Stimulated activated CD8-positive, alpha-beta memory T cell treated with anti-CD3 and anti-CD28 coated beads, Interleukin-12 subunit alpha, Interleukin-12 subunit beta, amount 100 ng/mL, for 1 hour (primary cell): ENCODE measurements around the gene TRIM47.
"Not testable (repeated sequence)": the region's sequence is repeated elsewhere in the genome, so short reads cannot be mapped to it uniquely, and the experiment has no call there.

Experiments
- DNase-seq: peaks from one replicate; pipeline ENCODE4 v3.0.0-alpha.2; 2020; ENCODE audit warnings: low read depth

TRIM47 gene

DNA sequence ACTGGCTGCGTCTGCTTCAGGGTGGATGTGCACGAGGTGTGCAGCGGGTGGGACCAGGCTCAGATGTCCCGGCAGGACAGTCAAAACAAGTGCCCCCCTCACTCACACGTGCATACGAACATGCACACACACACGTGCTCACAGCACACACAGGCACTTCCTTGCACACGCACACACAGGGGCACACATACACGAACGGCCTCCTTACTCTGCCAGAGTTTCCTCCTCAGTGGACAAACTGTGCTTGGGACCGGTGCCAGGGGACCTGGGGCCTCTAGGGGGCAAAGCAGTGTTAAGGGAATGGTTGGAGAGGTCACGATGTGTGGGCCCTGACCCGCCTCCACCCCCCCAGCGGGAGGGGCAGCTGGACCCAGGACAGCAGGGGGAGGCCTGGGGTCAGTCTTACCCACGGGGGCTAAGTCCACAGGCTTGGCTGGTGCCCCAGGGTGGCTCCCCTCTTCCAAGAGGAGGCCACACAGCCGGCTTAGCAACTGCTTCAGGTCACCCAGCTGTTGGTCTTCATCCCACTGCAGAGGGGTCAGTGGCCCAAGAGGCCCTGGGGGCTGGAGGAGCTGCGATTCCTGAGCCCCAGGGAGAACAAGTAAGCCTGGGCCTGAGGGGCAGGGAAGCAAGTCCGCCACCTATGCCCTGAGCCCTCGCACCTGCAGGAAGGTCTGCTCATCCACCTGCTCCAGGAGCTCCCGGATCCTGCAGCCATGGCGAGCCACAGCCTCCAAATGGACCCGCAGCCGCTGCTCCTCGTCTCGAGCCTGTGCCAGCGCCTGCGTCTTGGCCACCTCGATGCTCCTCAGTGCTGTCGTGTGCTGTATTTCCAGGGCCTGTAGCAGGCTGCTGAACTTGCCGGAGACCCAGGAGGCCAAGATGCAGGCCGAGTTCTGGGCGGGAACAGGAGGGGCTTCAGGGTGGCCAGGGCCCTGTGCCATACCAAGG lies 13.5 kb upstream of the TRIM47 start:
- DNase-seq, result no peak

DNA sequence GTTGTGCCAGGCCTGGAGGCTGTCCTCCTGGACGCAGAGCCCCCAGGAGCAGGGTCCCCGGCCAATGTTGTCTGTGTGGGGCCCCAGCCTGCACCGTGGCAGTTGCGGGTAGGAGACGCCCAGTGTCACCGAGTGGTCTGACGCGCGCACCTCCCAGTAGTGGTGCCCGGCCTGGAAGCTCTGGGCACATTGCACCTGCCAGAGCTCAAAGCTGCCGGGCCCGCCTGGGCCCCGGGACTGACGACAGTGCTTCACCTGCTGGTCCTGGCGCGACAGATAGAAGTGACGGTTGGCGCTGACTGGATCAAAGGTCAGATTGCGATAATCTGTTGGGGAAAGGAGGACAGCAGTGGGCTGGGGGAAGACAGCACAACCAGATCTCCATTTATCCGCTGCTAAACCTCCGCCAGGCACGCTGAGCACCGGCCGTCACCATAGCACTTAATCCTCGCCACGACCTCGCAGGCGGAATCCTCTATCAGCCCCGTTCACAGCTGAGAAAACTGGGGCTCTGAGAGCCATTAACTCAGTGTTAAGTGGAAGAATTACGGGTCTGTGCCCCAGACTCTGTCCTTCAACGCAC lies 12.7 kb upstream of the TRIM47 start:
- DNase-seq, result no peak

DNA sequence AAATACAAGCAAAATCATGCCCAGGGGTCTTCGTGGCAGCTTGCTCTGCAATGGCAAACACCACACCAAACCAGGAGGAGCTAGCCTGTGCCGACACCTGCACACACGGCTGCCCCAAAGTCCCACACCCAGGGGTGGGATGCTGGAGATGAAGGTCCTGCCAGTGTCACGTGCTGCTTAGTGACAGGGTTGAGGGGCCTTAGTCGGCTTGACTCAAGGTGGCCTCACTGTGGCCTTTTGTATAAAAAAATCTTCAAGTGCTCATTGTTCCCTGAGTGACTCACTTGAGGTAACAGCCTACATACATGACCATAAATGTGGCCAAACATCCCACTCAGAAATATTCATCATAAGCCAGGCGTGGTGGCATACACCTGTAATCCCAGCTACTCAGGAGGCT lies 11.1 kb upstream of the TRIM47 start:
- no peak for DNase-seq

DNA sequence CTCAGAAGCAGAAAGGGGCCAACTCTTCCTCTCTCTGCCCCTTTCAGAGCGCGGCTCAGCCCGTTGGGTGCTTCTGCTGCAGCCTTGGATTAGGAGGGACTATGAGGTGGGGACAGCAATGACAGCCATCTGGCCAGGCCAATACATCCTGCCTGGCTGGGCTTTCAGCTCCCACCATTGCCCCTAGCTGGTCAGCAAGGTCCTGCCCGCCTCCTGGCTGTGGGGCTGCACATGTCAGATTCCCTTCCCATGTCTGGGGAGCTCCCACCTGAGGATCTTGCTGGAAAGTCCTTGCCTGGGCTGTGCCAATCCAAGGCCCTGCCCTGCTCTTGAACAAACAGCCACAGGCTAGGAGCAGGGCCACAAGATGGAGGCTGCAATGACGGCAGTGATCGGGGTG lies 10.1 kb upstream of the TRIM47 start:
- DNase-seq, result no peak

DNA sequence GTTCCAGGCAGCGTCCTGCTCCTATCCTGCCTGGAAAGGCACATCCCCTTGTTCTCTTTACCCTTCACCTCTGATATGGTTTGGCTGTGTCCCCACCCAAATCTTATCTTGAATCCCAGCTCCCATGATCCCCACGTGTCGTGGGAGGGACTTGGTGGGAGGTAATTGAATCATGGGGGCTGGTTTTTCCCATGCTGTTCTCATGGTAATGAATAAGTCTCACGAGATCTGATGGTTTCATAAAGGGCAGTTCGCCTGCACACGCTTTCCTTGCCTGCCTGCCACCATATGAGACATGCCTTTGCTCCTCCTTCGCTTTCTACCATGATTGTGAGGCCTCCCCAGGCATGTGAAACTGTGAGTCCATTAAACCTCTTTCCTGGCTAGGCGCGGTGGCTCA lies 7.5 kb upstream of the TRIM47 start:
- DNase-seq, result not testable (repeated sequence)

DNA sequence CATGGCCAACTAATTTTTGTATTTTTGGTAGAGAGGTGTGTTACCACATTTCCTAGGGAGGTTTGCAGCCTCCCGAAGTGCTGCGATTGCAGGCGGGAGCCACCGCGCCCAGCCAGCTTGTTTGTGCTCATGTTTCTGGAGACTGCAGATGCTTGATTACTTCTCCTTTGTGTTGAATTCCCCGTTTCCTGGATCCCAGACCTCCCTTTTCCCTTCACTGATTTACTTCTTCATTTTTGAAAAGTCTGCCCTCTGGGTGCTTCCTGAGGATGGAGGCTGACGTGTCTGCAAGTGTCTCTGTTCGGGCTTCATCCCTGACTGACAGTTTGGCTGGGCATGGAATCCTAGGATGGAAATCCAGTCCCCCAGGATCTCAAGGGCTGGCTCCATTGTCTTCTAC lies 7.0 kb upstream of the TRIM47 start:
- DNase-seq, result no peak

DNA sequence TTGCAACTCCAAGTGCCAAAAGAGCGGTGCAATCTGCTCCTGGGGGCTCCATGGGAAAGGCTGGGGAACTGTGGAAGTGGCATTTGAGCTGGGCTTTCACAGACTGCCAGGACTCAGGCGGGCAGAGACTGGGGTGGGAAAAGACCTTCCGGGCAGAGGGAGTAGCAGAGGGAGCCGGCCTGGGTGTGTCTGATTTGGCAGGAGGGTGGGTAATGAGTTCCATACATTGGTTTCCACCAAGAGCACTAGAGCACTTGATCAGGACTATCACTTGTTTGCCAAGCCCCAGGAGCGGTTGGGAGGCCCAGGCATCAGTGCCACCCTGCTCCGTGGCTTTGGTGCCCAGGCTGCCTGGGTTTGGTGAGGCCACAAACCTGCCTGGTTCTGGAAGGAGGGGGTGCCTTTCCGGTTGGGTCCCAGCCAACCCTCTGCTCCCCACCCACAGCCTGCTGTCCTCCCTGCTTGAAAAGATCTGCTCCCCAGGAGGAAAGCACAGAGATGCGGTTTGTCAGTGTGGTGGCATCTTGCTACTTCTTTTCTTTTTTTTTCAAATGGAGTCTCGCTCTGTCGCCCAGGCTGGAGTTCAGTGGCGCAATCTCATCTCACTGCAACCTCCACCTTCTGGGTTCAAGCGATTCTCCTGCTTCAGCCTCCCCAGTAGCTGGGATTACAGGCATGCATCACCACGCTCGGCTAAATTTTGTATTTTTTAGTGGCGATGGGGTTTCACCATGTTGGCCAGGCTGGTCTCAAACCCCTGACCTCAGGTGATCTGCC lies 3.5 kb upstream of the TRIM47 start:
- no peak for DNase-seq

DNA sequence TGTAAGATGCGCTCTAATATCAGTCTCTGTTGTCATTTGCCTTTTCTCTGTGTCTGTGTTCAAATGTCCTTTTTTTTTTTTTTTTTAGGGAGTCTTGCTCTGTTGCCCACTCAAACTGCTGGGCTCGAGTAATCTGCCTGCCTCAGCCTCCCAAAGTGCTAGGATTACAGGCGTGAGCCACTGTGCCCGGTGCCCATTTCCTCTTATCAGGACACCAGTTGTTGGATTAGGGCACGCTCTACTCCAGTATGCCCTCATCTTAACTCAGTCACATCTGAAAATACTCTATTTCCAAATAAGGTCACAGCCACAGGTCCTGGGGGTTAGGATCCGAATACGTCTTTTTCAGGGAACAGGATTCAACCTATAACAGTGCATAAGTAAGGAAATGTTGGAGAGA lies 1.9 kb upstream of the TRIM47 start:
- DNase-seq, result no peak

DNA sequence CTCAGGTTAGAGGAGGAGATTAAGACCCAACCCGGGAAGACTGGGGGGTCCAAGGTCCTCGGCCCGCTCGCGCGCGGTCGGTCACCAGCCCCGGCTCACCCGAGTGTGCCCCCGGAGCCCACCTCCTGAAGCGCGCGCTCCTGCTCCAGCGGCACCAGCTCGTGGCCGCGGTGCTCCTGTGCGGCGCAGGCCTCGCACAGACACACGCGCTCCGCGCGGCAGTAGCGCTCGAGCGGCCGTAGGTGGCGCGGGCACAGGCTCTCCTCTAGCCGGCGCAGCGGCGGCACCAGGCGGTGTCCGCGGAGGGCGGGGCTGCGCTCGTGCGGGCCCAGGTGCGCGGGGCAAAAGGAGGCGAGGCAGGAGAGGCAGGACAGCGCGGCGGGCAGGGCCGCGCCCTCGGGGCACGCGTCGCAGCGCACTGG lies 618 bp downstream of the TRIM47 start:
- peak; percentile 49 for DNase-seq

DNA sequence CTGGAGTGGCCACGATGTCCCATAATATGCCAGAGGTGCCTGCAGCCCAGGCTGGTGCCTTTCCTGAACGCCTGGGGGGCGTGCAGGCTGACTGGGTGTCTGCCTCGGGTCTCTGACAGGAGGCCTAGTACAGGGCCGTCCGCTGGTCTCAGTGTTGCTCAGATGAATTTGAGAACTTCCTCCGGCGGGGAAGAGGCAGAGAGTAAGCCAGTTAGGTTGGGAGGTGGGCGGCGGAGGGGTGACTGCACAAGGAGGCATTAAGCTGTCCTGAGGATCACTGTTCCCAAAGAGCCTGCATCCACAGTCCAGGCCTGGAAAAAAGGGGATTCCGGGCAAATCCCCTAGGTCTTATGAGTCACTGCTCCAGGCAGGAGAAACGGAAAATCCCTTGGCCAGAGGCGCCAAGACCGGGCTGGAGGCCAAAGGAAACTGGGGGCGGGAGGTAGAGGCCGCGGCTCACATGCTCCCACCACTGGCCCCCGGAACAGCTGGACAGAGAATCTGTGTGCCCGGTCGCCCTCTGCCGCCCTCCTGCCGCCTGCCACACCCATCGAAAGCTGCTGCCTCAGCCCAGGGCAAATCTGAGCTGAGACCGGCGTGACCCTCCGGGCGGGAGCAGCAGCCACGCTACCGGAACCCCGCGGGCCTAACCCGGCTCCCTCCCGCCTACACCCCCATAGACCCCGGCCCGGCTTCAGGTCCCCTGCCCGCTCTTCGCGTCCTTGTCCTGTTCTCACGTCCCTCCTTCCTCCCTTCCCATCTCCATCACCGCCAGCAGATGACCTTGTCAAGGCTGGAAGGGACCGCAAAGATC lies 1.2 kb downstream of the TRIM47 start:
- DNase-seq, result no peak

DNA sequence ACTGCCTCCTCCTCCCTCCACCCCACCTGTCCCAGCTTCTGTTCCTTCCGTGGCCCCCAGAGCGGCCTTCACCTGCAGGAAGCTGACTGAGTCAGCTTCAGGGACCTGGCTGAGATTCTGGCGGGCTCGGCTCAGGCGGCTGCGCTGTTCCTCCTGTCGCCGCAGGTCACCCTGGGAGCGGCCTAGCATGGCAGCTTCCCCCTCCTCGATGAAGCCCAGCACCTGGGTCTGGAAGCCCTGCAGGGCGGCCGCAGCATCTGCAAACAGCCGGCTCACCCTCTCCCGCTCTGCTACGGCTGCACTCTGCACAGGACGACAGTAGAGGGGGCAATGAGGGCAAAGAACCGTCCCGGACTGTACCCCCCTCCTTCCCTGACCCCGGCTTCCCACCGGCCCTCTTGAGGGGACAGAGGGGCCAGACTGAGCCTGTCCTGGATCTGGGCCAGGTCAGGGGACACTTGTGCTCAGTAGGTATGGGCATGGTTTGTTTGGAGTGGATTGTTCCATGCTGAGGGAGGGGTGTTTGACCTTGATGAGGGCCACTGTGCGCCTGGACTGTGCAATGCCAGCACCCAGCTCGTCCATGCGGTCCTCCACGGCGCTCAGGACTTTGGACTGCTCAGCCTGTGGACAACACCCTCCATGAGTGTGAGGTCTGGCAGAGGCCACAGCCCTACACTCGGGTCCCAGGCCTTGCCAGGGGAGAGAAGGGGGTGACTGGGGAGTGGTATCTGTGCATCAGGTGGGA lies 2.0 kb downstream of the TRIM47 start:
- peak; percentile 64 for DNase-seq

DNA sequence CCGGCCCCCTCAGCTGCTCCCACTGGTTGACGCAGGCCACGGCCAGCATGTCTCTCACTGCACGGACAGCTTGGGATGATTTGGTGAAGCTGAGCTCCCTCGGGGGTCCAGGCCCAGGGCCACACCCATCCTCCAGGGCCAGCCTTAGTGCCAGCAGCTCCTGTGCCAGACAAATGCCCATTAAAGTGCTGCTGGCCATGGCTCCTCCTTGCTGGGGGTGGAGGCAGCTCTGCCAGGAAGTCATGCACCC lies 2.5 kb downstream of the TRIM47 start:
- no peak for DNase-seq

DNA sequence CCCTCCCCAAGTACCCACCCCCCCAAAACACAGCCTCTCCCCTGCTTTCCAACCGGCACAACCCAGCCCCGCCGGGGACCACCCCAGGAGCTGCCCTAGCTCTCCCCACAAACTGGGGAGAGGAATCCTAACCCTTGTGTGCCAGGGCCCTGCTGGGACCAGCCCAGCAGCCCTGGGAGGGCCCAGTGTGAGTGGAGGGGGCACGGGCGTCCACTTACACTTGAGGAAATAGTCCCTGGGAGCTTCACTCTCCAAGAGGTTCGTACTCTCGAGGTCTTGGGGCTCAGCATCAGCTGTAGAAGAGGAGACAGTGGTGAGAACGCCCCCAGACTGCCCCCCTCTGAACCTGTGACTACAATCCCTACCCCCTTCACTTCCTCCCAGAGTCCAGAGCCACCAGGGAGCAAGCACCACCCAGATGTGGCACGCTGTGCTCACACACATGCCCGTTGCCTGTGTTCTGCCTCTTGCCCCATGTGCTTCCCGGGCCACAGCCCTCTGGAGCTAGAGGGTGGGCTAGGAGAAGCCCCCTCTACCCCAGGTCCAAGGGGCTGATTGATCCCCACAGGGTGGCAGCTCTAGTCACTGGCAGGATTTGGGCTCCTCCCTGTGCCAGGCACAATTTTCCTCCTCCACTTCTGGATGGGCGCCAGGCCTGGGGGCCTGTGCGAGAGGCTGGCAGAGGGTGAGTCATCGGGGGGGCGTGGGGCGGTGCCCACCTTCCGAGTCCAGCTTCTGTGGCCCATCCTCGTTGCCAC lies 3.0 kb downstream of the TRIM47 start:
- no peak for DNase-seq

DNA sequence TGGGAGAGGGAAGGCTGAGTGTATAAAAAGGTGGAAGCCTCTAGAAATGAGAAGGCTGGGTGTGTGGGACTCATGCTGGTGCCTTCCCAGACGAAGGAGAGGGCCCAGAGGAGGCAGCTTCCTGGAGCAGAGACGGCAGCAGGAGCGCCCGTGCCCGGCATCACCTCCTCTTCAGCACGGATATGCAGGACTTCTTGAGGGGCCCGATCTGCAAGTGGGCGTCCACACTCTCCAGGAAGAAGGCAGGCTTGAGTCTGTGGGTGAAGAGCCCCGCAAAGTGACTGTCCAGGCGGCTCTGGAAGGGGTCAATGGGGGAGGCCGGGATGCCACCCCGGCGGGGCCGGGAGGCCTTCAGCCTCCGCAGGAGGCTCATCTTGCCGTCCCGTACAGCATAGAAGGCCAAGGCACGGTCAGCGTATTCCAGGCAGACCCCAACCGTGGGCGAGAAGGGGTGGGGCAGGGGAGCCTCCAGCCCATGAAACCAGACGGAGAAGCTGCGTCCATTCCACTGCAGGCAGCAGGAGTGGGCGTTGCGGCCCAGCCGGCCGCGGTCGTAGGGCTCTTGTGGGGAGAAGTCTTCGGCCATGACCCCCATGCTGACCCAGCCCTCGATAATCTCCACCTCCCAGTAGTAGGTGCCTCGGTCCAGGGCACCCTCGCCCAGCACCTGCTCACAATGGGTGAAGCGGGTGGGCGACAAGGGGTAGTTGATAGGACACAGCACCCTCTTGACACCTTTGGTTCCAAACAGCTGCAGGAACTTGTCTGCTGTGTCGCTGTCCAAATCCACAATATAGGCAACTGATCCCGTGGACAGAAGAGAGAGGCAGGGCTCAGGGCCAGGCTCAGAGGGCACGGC lies 3.8 kb downstream of the TRIM47 start:
- DNase-seq, result no peak

DNA sequence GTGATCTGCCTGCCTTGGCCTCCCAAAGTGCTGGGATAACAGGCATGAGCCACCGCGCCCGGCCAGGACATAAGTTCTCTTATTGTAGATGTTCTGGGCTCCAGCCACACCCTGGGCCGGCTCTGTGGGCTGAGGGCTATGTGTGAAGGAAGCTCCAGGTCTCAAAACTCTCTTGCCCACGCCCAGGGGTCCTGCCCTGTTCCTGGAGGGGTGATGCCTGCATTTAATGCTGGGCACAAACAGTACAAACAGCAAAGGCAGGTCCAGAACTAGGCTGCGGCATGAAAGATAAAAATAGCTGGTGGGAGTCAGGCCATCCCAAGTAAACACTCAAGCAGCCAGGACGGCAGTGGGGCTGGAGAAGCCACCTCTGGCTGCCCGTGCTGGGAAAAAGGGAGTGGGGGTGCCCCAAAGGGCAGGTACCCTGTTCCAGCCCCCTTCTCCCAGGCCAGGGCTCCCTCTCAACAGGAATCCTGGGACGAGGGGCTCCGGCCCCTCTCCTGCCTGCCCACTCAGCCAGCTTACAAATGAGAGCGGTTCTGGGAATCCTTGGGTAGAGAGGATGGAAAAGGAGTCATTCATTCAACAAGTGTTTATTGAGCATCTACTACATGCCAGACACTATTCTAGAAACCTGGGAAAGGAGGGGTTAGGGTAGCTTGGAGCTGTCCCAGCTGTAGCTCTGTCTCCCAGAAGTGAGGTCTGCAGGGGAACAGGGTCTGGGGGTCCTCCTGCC lies 4.6 kb downstream of the TRIM47 start:
- DNase-seq, result no peak

DNA sequence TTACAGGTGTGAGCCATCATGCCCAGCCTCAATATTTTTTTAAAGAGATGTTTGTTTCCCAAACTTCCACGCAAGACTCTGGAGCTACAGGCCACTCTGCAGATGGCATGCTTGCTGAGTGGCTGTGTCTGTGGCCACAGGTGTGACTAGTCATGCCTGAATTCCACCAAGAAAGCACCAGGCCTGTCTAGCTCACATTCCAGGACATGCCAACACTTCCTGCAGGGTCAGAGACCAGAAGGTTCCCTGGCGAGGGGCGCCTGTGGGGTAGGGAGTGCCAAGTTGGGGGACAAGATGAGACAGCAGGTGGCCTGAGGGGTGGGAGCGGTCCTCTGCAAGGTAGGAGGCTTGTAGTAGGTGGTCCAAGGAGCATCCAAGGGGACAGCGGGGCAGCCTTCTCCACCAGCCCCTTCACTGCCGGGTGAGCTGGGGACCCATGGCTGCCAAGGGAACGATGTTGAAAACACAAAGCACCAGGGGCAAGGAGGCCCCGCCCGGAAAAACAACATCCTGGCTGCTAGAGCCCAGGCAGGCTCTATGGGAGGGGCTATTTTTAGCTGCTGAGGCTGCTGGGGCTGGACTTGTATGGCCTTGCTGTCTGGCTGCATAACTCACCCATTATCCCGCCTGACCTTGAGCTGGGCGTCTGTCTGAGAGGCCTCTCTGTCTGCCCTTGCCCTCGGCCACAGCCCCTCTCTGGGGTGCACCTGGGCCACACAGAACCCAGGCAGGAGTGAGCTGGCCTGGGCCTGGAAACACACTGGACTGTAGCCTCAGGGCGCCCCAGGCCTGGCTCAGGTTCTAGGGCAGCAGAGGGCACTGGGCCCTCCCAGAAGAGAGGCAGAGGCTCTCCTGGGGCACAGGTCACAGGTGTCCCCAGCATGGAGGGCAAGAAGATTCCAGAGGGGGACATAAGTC lies 5.7 kb downstream of the TRIM47 start:
- peak; percentile 37 for DNase-seq

DNA sequence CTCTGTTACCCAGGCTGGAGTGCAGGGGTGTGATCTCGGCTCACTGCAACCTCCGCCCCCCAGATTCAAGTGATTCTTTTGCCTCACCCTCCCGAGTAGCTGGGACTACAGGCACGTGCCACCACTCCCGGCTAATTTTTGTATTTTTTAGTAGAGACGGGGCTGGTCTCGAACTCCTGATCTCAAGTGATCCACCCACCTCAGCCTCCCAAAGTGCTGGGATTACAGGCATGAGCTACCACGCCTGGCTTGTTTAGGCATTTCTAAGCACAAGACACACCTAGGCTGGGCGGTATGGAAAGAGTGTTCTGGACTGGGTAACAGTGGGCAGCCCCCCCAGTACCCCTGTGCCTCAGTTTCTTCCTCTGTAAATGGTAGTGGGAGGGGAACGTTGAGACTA lies 8.2 kb downstream of the TRIM47 start:
- not testable (repeated sequence) for DNase-seq
